Lower leg skin (tissue), 4 donors: ENCODE results near the gene CRACR2A. TPM values are rescaled to one million over a fixed set of nuclear protein-coding genes. Genes with fewer than 3 reads are reported as not detected.

Source experiments
- DNase-seq, 2 donors: peaks; one replicate each; pipeline ENCODE4 v3.0.0-alpha.2; 2019; ENCODE audit warnings: low spot score in 2 of 2
- H3K4me3 ChIP-seq: fragments of 200-600 bp; sonication (generic); 2 replicates; pipeline ENCODE4 v1.5.1; 2017; ENCODE audit warnings: mild to moderate bottlenecking, low read depth; ENCODE audit not compliant: poor library complexity, severe bottlenecking
- POLR2A ChIP-seq, 2 donors: fragments of 450-650 bp; IDR thresholded peaks; one replicate each; pipeline ENCODE4 v1.6.1; 2016 to 2017; ENCODE audit warnings: antibody characterized with exemption in 2 of 2, mild to moderate bottlenecking in 1 of 2, moderate library complexity in 1 of 2
- WGBS, 2 donors: methylation state at CpG; one replicate each; pipeline ENCODE4 v1.1.5; 2018; 5-methylcytosine and 5-hydroxymethylcytosine counted together
- intact Hi-C: fragments of 100-400 bp; cut with DNase I; formaldehyde crosslinking; loops from one replicate; pipeline ENCODE4 v1.15.0; 2023; ENCODE audit warnings: low total_unique reads
- total RNA-seq, 4 donors: library from RNA; depleted of rRNA; stranded (reverse); fragments of >200 nt; gene quantifications; one replicate each; pipeline ENCODE4 v1.1.0, GENCODE V29; 2016
- TF ChIP-seq, protein P1 (sequence below), 3 donors: fragments of 450-650 bp; IDR thresholded peaks; one replicate each; pipeline ENCODE4 v1.5.1; 2016; ENCODE audit warnings: antibody characterized with exemption in 3 of 3, mild to moderate bottlenecking in 3 of 3, moderate library complexity in 2 of 3

The CRACR2A gene
- total RNA-seq, 4 donors from 2014 or later: 1.4 to 14.4 (median 6.6) TPM

DNA sequence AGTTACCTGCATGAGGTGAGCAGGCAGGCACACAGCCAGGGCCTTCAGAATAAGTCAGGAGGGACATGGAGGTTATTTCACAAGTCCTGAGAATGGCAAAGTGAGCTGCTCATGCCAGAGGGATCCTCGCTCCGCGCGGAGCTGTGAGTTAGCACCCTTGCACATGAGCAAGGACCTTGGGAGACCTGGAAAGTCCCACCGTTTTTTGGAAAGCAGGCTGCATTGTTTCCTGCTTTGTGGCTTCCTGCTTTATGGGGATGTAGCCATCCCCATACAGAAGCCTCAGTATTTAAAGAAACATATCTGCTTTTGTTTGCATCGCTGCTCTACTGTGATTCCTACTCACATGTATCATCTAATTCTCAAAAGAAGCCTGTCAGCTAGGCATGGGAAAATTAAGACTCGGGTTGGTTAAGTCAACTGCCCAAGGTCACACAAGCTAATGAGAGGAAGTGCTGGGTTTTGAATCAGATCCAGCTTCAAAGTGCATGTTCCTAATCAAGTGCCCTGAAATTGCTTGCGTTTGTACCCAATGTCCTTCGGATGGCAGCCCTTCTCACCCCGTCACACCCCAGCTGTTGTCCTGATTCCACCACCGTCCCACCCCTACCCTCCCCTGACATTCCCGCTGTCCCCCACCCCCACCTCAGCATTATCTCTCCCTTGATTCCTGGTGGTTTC is 106.2 kb downstream of the CRACR2A start:
- H3K4me3 ChIP-seq: no peak overlapping the region
- TF ChIP-seq, protein P1, sequence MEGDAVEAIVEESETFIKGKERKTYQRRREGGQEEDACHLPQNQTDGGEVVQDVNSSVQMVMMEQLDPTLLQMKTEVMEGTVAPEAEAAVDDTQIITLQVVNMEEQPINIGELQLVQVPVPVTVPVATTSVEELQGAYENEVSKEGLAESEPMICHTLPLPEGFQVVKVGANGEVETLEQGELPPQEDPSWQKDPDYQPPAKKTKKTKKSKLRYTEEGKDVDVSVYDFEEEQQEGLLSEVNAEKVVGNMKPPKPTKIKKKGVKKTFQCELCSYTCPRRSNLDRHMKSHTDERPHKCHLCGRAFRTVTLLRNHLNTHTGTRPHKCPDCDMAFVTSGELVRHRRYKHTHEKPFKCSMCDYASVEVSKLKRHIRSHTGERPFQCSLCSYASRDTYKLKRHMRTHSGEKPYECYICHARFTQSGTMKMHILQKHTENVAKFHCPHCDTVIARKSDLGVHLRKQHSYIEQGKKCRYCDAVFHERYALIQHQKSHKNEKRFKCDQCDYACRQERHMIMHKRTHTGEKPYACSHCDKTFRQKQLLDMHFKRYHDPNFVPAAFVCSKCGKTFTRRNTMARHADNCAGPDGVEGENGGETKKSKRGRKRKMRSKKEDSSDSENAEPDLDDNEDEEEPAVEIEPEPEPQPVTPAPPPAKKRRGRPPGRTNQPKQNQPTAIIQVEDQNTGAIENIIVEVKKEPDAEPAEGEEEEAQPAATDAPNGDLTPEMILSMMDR (IDR thresholded peaks at IDR 0.05): no peak
- TF ChIP-seq POLR2A (IDR thresholded peaks at IDR 0.05): no peak
- no peak for DNase-seq
- intact Hi-C loops: no loop called here
- 63% methylated on average over 12 of the region's 12 CpGs for WGBS, 2 donors

DNA sequence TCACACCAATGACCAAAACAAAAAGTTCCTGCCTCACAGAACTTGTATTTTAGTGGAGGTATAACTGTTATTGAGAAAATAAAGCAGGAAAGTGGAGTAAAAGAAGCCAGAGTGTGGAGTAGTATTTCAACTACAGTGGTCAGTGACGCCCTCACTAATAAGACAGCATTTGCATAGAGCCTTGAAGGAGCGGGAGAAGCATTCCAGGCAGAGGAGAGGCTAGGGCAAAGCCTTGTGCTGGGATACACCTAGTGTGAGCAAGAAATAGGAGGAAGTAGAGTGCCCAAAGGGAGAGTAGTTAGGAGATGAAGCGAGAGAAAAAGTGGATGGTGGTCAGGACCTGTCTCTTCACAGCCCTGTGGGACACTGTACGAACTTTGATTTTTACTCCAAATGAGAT is 107.8 kb downstream of the CRACR2A start:
- intact Hi-C loops: no loop called here
- no peak for DNase-seq
- no peak overlapping the region for H3K4me3 ChIP-seq
- WGBS, 2 donors: 87 to 91% methylated on average over 4 of the region's 4 CpGs
- TF ChIP-seq, protein P1 (IDR thresholded peaks at IDR 0.05): no peak
- no peak for TF ChIP-seq POLR2A (IDR thresholded peaks at IDR 0.05)

DNA sequence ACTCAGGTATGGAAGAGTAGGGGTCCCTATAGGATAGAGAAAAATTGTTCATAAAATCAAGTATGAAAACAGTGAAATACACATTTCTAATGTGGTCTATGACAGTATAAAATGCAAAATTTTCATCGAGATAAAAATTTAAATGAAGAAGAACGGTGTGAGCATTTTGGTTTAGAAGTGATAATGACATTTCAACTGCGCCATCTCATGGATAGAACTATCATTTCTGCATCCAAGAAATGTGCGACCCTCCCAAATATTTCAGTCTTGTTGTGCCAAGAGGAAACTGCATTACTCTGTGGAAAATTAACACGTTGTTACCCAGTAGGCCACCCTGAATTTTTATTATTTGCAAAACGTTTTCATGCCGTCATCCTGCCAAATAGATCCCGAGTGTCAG is 108.8 kb downstream of the CRACR2A start:
- TF ChIP-seq POLR2A (IDR thresholded peaks at IDR 0.05): no peak
- TF ChIP-seq, protein P1 (IDR thresholded peaks at IDR 0.05): no peak
- H3K4me3 ChIP-seq: no peak overlapping the region
- no peak for DNase-seq
- intact Hi-C loops: no loop called here
- 39 to 45% methylated on average over 8 of the region's 8 CpGs for WGBS, 2 donors

DNA sequence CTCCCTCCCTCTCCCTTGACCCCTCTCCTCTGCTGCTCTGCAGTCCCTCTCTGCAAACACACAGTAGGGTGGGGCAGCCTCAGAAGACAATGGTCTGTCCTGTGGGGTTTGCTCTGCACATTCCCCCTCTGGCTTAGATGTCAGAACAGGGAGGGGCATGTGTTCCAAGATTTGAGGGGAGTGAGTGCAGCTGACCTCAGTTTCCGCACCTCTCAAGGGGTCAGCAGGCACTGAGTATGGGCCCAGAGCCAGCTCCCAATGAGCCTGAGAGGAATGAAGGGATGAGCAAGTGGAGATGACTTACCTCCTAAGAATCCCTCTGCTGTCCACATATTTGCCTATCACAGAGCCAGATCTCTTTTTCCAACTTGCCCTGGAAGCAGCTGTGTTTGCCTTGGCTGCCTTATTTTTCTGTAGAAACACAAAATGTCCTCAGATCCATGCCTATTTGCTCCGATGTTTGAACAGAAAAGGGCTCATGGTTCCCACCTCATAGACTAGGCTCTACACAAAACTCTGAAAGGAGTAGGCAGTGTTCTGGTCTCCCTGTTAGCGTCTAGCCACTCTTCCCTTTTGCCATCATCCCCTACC is 111.4 kb downstream of the CRACR2A start:
- TF ChIP-seq, protein P1 (IDR thresholded peaks at IDR 0.05): no peak
- TF ChIP-seq POLR2A (IDR thresholded peaks at IDR 0.05): no peak
- no peak overlapping the region for H3K4me3 ChIP-seq
- no peak for DNase-seq
- intact Hi-C loops: no loop called here
- 89 to 91% methylated on average over 3 of the region's 3 CpGs for WGBS, 2 donors

DNA sequence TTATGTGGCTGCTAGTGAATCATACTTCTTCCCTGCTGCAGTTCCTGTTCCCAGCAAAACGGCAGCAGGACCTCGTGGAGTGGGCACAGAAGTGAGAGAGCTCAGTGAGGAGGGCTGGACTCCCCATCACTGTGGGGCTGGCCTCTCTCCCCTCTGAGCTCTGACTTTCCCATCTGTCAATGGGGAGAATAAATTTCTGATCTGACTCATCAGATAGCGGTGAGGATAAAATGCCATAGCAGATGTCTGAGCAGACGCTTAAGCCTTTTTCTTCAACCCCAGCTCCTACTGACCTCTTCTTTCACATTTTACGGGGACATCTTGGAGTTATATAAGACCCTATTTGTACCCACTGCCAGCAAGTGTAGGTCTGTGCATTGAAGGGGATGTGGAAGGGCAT is 116.6 kb downstream of the CRACR2A start:
- no peak overlapping the region for H3K4me3 ChIP-seq
- DNase-seq: no peak
- no peak for TF ChIP-seq POLR2A (IDR thresholded peaks at IDR 0.05)
- TF ChIP-seq, protein P1 (IDR thresholded peaks at IDR 0.05): no peak
- intact Hi-C loops: no loop called here
- WGBS, 2 donors: 81 to 91% methylated on average over 5 of the region's 5 CpGs
